H9 (cell line): ENCODE data around the gene METTL21C. TPM values are rescaled to one million over a fixed set of nuclear protein-coding genes. Genes with fewer than 3 reads are reported as not detected.

ENCODE experiments used
- DNase-seq: peaks from one replicate; pipeline ENCODE4 v3.0.0-alpha.2; 2017
- H2AFZ ChIP-seq: one replicate; pipeline ENCODE4 v1.6.1; 2013; ENCODE audit warnings: mild to moderate bottlenecking, low read length, control low read depth, moderate library complexity
- H2AK5ac ChIP-seq: 2 replicates; pipeline ENCODE4 v1.6.1; 2013; ENCODE audit warnings: low read length, control low read depth, mixed read lengths; ENCODE audit not compliant: insufficient read length
- H2BK120ac ChIP-seq: one replicate; pipeline ENCODE4 v1.6.1; 2013; ENCODE audit warnings: low read depth, mild to moderate bottlenecking, low read length, control low read depth, inconsistent platforms; ENCODE audit not compliant: poor library complexity, severe bottlenecking
- H2BK12ac ChIP-seq: 2 replicates; pipeline ENCODE4 v1.6.1; 2013; ENCODE audit warnings: low read length, control low read depth, mixed read lengths, low read depth; ENCODE audit not compliant: insufficient read length
- H2BK15ac ChIP-seq: 2 replicates; pipeline ENCODE4 v1.6.1; 2013; ENCODE audit warnings: low read depth, low read length, control low read depth
- H2BK20ac ChIP-seq: one replicate; pipeline ENCODE4 v1.6.1; 2013; ENCODE audit warnings: low read depth, mild to moderate bottlenecking, low read length, control low read depth, inconsistent platforms; ENCODE audit not compliant: poor library complexity, severe bottlenecking
- H2BK5ac ChIP-seq: 2 replicates; pipeline ENCODE4 v1.6.1; 2013; ENCODE audit warnings: low read length, control low read depth, mixed read lengths; ENCODE audit not compliant: insufficient read length
- H3K14ac ChIP-seq: 2 replicates; pipeline ENCODE4 v1.6.1; 2013; ENCODE audit warnings: low read length, control low read depth; ENCODE audit not compliant: insufficient read depth
- H3K18ac ChIP-seq: 2 replicates; pipeline ENCODE4 v1.6.1; 2013; ENCODE audit warnings: low read depth, mild to moderate bottlenecking, mixed read lengths, low read length, control low read depth; ENCODE audit not compliant: insufficient read length
- H3K23ac ChIP-seq: 2 replicates; pipeline ENCODE4 v1.6.1; 2013; ENCODE audit warnings: low read length, control low read depth, mixed read lengths, low read depth; ENCODE audit not compliant: insufficient read length
- H3K23me2 ChIP-seq: 2 replicates; pipeline ENCODE4 v1.6.1; 2013; ENCODE audit warnings: low read depth, mild to moderate bottlenecking, mixed read lengths, low read length, control low read depth; ENCODE audit not compliant: insufficient read length, poor library complexity, severe bottlenecking
- H3K27ac ChIP-seq: 2 replicates; pipeline ENCODE4 v1.5.1; 2013; ENCODE audit warnings: low read length, control low read depth, mixed read lengths, low read depth; ENCODE audit not compliant: insufficient read length
- H3K27me3 ChIP-seq: 2 replicates; pipeline ENCODE4 v1.6.1; 2013; ENCODE audit warnings: low read length, control low read depth, inconsistent platforms; ENCODE audit not compliant: insufficient read depth
- H3K4ac ChIP-seq: 2 replicates; pipeline ENCODE4 v1.6.1; 2013; ENCODE audit warnings: low read depth, mild to moderate bottlenecking, control low read depth, inconsistent platforms, low read length, moderate library complexity
- H3K4me1 ChIP-seq: 2 replicates; pipeline ENCODE4 v1.6.1; 2013; ENCODE audit warnings: low read length, control low read depth, inconsistent platforms; ENCODE audit not compliant: insufficient read depth
- H3K4me2 ChIP-seq: 2 replicates; pipeline ENCODE4 v1.6.1; 2013; ENCODE audit warnings: low read length, control low read depth, mixed read lengths; ENCODE audit not compliant: insufficient read length, insufficient read depth
- H3K56ac ChIP-seq: 2 replicates; pipeline ENCODE4 v1.6.1; 2013; ENCODE audit warnings: low read depth, mild to moderate bottlenecking, mixed read lengths, low read length, control low read depth; ENCODE audit not compliant: insufficient read length
- H3K79me1 ChIP-seq: 2 replicates; pipeline ENCODE4 v1.6.1; 2013; ENCODE audit warnings: low read depth, mild to moderate bottlenecking, moderate library complexity, low read length, control low read depth, inconsistent platforms; ENCODE audit not compliant: insufficient read depth, poor library complexity, severe bottlenecking
- H3K79me2 ChIP-seq: 2 replicates; pipeline ENCODE4 v1.6.1; 2013; ENCODE audit warnings: low read length, control low read depth, inconsistent platforms; ENCODE audit not compliant: insufficient read depth
- H3K9ac ChIP-seq: 2 replicates; pipeline ENCODE4 v1.6.1; 2013; ENCODE audit warnings: low read length, control low read depth, mixed read lengths; ENCODE audit not compliant: insufficient read length; ENCODE audit errors: extremely low read depth
- H3K9me3 ChIP-seq: one replicate; pipeline ENCODE4 v1.6.1; 2013; ENCODE audit warnings: low read depth, low read length, inconsistent platforms; ENCODE audit not compliant: control insufficient read depth
- H3T11ph ChIP-seq: one replicate; pipeline ENCODE4 v1.6.1; 2013; ENCODE audit warnings: mild to moderate bottlenecking, low read length, control low read depth, inconsistent platforms
- H4K20me1 ChIP-seq: one replicate; pipeline ENCODE4 v1.6.1; 2013; ENCODE audit not compliant: control insufficient read depth, insufficient read length, insufficient read depth
- H4K5ac ChIP-seq: 2 replicates; pipeline ENCODE4 v1.6.1; 2013; ENCODE audit warnings: low read depth, mild to moderate bottlenecking, mixed read lengths, low read length, control low read depth; ENCODE audit not compliant: insufficient read length
- H4K8ac ChIP-seq: replicated peaks from 2 replicates; pipeline ENCODE4 v1.6.1; 2013; ENCODE audit warnings: low read length, control low read depth, mixed read lengths, low read depth; ENCODE audit not compliant: insufficient read length
- H4K91ac ChIP-seq: 2 replicates; pipeline ENCODE4 v1.6.1; 2013; ENCODE audit warnings: low read depth, mild to moderate bottlenecking, moderate library complexity, mixed read lengths, low read length, control low read depth; ENCODE audit not compliant: insufficient read length
- H3K27ac Mint-ChIP-seq, 3 experiments: 2 replicates in 2 of 3; 3 replicates in 1 of 3; pipeline ENCODE4 v1.8.0; 2020 to 2021; ENCODE audit warnings: mixed read lengths in 3 of 3, mild to moderate bottlenecking in 1 of 3, moderate library complexity in 1 of 3
- H3K27me3 Mint-ChIP-seq: 2 replicates; pipeline ENCODE4 v1.8.0; 2021; ENCODE audit warnings: low read depth, mild to moderate bottlenecking, moderate library complexity, mixed read lengths
- H3K36me3 Mint-ChIP-seq, 3 experiments: 2 replicates in 2 of 3; 3 replicates in 1 of 3; pipeline ENCODE4 v1.8.0; 2020 to 2021; ENCODE audit warnings: low read depth in 3 of 3, mixed read lengths in 3 of 3; ENCODE audit not compliant: insufficient read depth in 1 of 3
- H3K4me1 Mint-ChIP-seq, 2 experiments: 2 replicates each; pipeline ENCODE4 v1.8.0; 2020; ENCODE audit warnings: mixed read lengths in 2 of 2
- H3K4me3 Mint-ChIP-seq, 2 experiments: 2 replicates in 1 of 2; 3 replicates in 1 of 2; pipeline ENCODE4 v1.8.0; 2020 to 2021; ENCODE audit warnings: mild to moderate bottlenecking in 2 of 2, mixed read lengths in 2 of 2, moderate library complexity in 1 of 2
- H3K9me3 Mint-ChIP-seq, 2 experiments: 2 replicates in 1 of 2; 3 replicates in 1 of 2; pipeline ENCODE4 v1.8.0; 2020; ENCODE audit warnings: mild to moderate bottlenecking in 2 of 2, mixed read lengths in 2 of 2, moderate library complexity in 1 of 2
- CTCF ChIP-seq: fragments of 200-600 bp; sonication (generic); conservative IDR thresholded peaks from 3 replicates; pipeline ENCODE4 v1.8.0; 2021; ENCODE audit warnings: antibody characterized with exemption, mild to moderate bottlenecking
- WGBS: extraction: QIAGEN DNeasy Blood & Tissue Kit; methylation state at CpG from one replicate; pipeline ENCODE4 v1.1.7; 2013; ENCODE audit warnings: missing lambda C conversion rate, low lambda C conversion rate, mixed read lengths; ENCODE audit not compliant: insufficient read length; ENCODE audit errors: extremely low coverage; 5-methylcytosine and 5-hydroxymethylcytosine counted together
- total RNA-seq: library from RNA; stranded (reverse); gene quantifications from 2 replicates; pipeline ENCODE4 v1.2.1, GENCODE V29; 2021

The METTL21C gene
- total RNA-seq, 1 experiment from 2014 or later: not detected

GRCh38 chr13:102702965-102703725 is 8.3 kb upstream of the METTL21C start:
- Mint-ChIP-seq H3K9me3 (peaks cover 4 to 6% of the 10 kb centered on the region in 2 experiments), H3K4me3 (no peak overlapping the region), H3K27ac (peak overlapping the region in 1 of 3 experiments; percentile 62; a peak in 2 of 7 replicates), H3K36me3 (peaks cover 0 to 4% (median 3%) of the 10 kb centered on the region in 3 experiments; a peak in 2 of 7 replicates), H3K27me3 (no peaks in the 10 kb centered on the region), H3K4me1 (peaks cover 0 to 7% of the 10 kb centered on the region in 2 experiments; a peak in 2 of 4 replicates)
- Histone ChIP-seq H3K79me2 (no peaks in the 10 kb centered on the region), H3K23ac (no peak overlapping the region), H3K14ac (no peak overlapping the region), H3K27ac (no peak overlapping the region), H3K23me2 (no peaks in the 10 kb centered on the region), H3T11ph (no peak overlapping the region), H3K4me1 (peaks cover 2% of the 10 kb centered on the region; the same call in 1 of the 2 replicates), H3K4me2 (no peak overlapping the region), H2BK120ac (no peak overlapping the region), H3K27me3 (no peaks in the 10 kb centered on the region), H2BK5ac (no peak overlapping the region), H3K9me3 (no peaks in the 10 kb centered on the region), H4K20me1 (no peaks in the 10 kb centered on the region), H2AK5ac (no peak overlapping the region), H4K5ac (no peak overlapping the region), H2BK12ac (no peak overlapping the region), H3K56ac (no peak overlapping the region), H4K8ac (no peak overlapping the region), H3K18ac (no peak overlapping the region), H2BK20ac (no peak overlapping the region), H3K79me1 (no peaks in the 10 kb centered on the region), H2AFZ (no peak overlapping the region), H3K4ac (no peak overlapping the region), H3K9ac (no peak overlapping the region), H2BK15ac (no peak overlapping the region), H4K91ac (no peak overlapping the region)
- TF ChIP-seq CTCF: no peak
- WGBS: no CpG with 5 or more reads among the region's 8 CpGs
- DNase-seq: no peak
